ENCODE results near the gene APBA1. TPM values are rescaled to one million over a fixed set of nuclear protein-coding genes. Genes with fewer than 3 reads are reported as not detected.

APBA1 gene
- total RNA-seq, 2 donors from 2014 or later, result 6.3 to 7.5 TPM

DNA sequence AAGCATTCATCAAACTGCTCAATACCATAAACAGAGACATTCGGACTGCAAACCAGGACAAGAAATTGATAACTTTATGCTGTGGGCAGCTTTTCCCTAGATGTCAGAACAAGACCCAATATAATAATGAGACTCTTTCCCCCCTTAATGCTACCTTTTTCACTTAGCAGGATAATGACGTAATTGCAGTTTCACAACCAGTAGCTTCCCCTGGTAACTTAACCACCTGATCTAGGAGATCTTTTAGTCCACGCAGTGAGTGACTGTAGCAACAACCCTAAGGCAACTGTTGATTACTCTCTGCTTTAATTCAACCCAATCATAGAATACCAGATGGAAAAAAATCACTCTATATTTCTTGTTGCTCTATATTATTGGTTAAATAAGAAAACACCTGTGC lies 56.3 kb downstream of the APBA1 start:
- Histone ChIP-seq H3K4me3 (no peak overlapping the region), H3K9ac (ENCODE audit: low read depth in 2 of 2, low read length in 2 of 2) (no peak overlapping the region), H3K27ac (no peak overlapping the region), H3K9me3 (no peaks in the 10 kb centered on the region), H3K27me3 (no peaks in the 10 kb centered on the region), H3K36me3 (no peaks in the 10 kb centered on the region), H3K4me1 (no peaks in the 10 kb centered on the region)
- intact Hi-C loops (cut with DNase I), result no loop called here
- TF ChIP-seq, protein P1, sequence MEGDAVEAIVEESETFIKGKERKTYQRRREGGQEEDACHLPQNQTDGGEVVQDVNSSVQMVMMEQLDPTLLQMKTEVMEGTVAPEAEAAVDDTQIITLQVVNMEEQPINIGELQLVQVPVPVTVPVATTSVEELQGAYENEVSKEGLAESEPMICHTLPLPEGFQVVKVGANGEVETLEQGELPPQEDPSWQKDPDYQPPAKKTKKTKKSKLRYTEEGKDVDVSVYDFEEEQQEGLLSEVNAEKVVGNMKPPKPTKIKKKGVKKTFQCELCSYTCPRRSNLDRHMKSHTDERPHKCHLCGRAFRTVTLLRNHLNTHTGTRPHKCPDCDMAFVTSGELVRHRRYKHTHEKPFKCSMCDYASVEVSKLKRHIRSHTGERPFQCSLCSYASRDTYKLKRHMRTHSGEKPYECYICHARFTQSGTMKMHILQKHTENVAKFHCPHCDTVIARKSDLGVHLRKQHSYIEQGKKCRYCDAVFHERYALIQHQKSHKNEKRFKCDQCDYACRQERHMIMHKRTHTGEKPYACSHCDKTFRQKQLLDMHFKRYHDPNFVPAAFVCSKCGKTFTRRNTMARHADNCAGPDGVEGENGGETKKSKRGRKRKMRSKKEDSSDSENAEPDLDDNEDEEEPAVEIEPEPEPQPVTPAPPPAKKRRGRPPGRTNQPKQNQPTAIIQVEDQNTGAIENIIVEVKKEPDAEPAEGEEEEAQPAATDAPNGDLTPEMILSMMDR (IDR thresholded peaks at IDR 0.05), result no peak
- DNase-seq, result no peak

DNA sequence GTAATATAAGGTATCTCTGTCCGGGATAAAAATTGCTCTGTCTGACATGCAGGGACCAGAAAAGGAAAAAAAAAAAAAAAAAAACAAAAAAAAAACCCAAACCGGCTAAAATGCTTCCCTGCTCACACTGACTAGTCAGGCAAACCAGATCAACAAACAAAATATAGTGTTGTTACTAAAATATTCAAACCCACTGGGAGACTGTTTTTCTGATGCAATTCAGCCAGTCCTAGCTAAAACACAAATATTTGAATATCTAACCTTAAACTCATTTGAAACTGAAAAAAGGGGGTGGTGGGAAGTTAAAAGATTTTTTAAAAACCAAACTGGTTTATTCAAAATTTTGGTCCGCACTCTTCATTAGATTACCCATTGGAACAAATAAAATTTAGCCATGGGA lies 61.0 kb downstream of the APBA1 start:
- DNase-seq, result no peak
- intact Hi-C loops (cut with DNase I), result no loop called here

DNA sequence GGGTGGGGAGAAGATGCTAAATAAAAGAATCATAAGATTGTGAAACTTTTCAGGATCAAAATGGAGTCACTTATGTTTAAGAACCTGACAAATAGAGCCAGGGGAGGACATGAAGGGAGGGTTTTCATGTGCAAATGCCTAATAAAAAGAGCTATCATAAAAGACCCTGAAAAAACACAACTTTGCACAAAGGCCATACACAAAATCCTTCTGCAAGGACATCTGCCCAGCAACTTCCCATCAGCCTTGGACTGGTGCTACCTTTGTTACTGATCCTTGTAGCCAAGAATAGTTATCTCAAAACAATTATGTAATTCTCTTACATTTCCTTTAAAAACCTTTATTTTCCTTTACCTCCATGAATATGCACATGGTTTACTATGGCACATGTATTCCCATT lies 63.0 kb downstream of the APBA1 start:
- intact Hi-C loops (cut with DNase I), result no loop called here

More for the DNA sequence above, 61.0 kb downstream of the APBA1 start:
- H3K4me3 ChIP-seq, result no peak overlapping the region
- H3K27me3 ChIP-seq, result no peaks in the 10 kb centered on the region
- H3K36me3 ChIP-seq, result no peaks in the 10 kb centered on the region
- no peaks in the 10 kb centered on the region for H3K9me3 ChIP-seq
- H3K9ac ChIP-seq (ENCODE audit: low read depth in 2 of 2, low read length in 2 of 2), result no peak overlapping the region
- TF ChIP-seq, protein P1 (IDR thresholded peaks at IDR 0.05), result no peak
- no peaks in the 10 kb centered on the region for H3K4me1 ChIP-seq
- no peak overlapping the region for H3K27ac ChIP-seq

DNA sequence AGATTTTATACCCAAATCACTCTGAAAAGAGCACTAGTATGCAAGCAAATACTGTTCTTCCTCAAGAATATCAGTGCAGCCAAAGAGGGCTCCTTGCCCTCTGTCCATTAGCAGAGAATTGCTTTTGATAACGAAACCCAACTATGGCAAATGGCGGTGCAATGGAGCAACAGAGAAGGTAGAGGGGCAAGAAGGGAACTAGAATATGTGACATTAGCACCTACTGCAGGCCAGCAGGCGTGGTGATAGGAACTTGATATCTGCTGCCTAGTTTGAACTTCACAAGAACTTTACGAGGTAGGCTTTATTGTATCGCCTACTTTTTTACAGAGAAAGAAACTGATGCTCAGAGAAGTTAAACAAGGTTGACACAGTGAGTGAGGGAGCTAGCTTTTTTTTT lies 66.1 kb downstream of the APBA1 start:
- Histone ChIP-seq H3K27ac (no peak overlapping the region), H3K27me3 (no peaks in the 10 kb centered on the region), H3K36me3 (no peaks in the 10 kb centered on the region), H3K4me3 (no peak overlapping the region), H3K9me3 (no peaks in the 10 kb centered on the region), H3K9ac (ENCODE audit: low read depth in 2 of 2, low read length in 2 of 2) (no peak overlapping the region), H3K4me1 (no peaks in the 10 kb centered on the region)
- no peak for DNase-seq
- intact Hi-C loops (cut with DNase I), result no loop called here
- TF ChIP-seq, protein P1 (IDR thresholded peaks at IDR 0.05), result no peak

More for the DNA sequence above, 63.0 kb downstream of the APBA1 start:
- TF ChIP-seq, protein P1 (IDR thresholded peaks at IDR 0.05), result no peak
- H3K27me3 ChIP-seq, result no peaks in the 10 kb centered on the region
- H3K4me3 ChIP-seq, result no peak overlapping the region
- no peaks in the 10 kb centered on the region for H3K36me3 ChIP-seq
- no peak for DNase-seq
- H3K4me1 ChIP-seq, result no peaks in the 10 kb centered on the region
- no peaks in the 10 kb centered on the region for H3K9me3 ChIP-seq
- no peak overlapping the region for H3K9ac ChIP-seq (ENCODE audit: low read depth in 2 of 2, low read length in 2 of 2)
- H3K27ac ChIP-seq, result no peak overlapping the region

DNA sequence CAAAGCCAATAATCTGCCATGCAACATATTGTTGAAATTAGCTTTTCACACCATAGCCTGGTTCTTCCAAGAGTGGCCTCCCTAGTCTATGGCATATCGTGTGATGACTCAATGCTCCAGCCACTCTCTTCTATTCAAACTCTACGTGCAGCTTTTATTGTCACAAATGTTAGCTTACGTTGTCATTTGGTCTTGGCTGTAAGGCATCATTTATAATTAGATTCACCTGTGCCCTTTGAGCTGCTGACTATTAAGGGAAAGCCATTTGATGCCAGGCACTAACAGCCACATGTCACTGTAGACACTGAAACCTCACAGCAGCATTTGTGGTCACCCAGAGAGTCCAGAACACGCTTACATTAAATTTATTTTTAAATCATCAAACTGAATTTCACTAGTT lies 66.8 kb downstream of the APBA1 start:
- intact Hi-C loops (cut with DNase I), result no loop called here
- DNase-seq, result no peak
- Histone ChIP-seq H3K27me3 (no peaks in the 10 kb centered on the region), H3K9me3 (no peaks in the 10 kb centered on the region), H3K36me3 (no peaks in the 10 kb centered on the region), H3K4me1 (no peaks in the 10 kb centered on the region), H3K4me3 (no peak overlapping the region), H3K9ac (ENCODE audit: low read depth in 2 of 2, low read length in 2 of 2) (no peak overlapping the region), H3K27ac (no peak overlapping the region)
- TF ChIP-seq, protein P1 (IDR thresholded peaks at IDR 0.05), result no peak

All from colonic mucosa (tissue), 4 donors.